ENCODE measurements around the gene ZNF787.

ZNF787 gene

GRCh38 chr19:56087647-56088496 lies 33.2 kb downstream of the ZNF787 start:
- DNase-seq (ENCODE audit: low read depth in 2 of 2): no peak

GRCh38 chr19:56086671-56087430 lies 34.2 kb downstream of the ZNF787 start:
- DNase-seq (ENCODE audit: low read depth in 2 of 2): no peak

GRCh38 chr19:56085571-56086275 lies 35.4 kb downstream of the ZNF787 start:
- no peak for DNase-seq (ENCODE audit: low read depth in 2 of 2)

- no peak for DNase-seq (ENCODE audit: low read depth in 2 of 2)
These were observed 36.1 kb downstream of the ZNF787 start for GRCh38 chr19:56084835-56085536.

- no peak for DNase-seq (ENCODE audit: low read depth in 2 of 2)
These were observed 37.4 kb downstream of the ZNF787 start for GRCh38 chr19:56083668-56084067.

GRCh38 chr19:56080669-56081401 lies 40.3 kb downstream of the ZNF787 start:
- DNase-seq (ENCODE audit: low read depth in 2 of 2): peak; percentile 38 to 44

- DNase-seq (ENCODE audit: low read depth in 2 of 2): no peak
These were observed 41.5 kb downstream of the ZNF787 start for GRCh38 chr19:56079609-56080008.

GRCh38 chr19:56076498-56076897 lies 44.6 kb downstream of the ZNF787 start:
- no peak for DNase-seq (ENCODE audit: low read depth in 2 of 2)

- DNase-seq (ENCODE audit: low read depth in 2 of 2): no peak
These were observed 49.9 kb downstream of the ZNF787 start for GRCh38 chr19:56071151-56071550.

GRCh38 chr19:56069642-56070041 lies 51.5 kb downstream of the ZNF787 start:
- DNase-seq (ENCODE audit: low read depth in 2 of 2): no peak

- peak; percentile 37 to 48 for DNase-seq (ENCODE audit: low read depth in 2 of 2)
These were observed 54.7 kb downstream of the ZNF787 start for GRCh38 chr19:56066152-56067023.

- no peak for DNase-seq (ENCODE audit: low read depth in 2 of 2)
These were observed 67.5 kb downstream of the ZNF787 start for GRCh38 chr19:56053596-56053995.
